ENCODE data around the gene PTGDR. TPM values are rescaled to one million over a fixed set of nuclear protein-coding genes. Genes with fewer than 3 reads are reported as not detected.

The PTGDR gene
- total RNA-seq, 5 donors from 2014 or later (not counting 1 experiment from before 2014, with no cell fraction given), result 1.8 to 8.9 (median 5.2) TPM

DNA sequence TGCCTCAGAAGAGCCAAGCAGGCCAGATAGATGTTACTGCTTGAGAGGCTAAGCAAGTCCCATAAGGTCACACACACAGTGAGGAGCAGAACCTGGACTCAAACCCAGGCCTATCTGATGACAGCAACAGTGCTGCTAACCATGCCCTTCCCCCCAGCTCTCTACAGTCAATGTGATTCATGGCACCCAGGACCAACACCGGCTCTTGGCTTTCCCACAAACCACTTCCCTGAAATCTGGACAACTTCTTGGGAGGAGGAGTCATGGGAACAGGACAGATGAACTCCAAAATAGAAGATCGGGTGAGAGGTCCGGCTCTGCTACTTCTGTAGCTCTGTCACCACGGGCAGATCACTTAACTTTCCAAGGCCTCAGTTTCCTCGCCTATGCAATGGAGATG, 716 bp upstream of the PTGDR start:
- Mint-ChIP-seq H3K27me3 (peaks cover 27 to 30% of the 10 kb centered on the region in 2 donors), H3K4me1 (peaks cover 43 to 65% (median 46%) of the 10 kb centered on the region in 3 donors), H3K36me3 (no peaks in the 10 kb centered on the region), H3K9me3 (no peaks in the 10 kb centered on the region), H3K4me3 (peak overlapping the region; percentile 91 to 93 (median 93)), H3K27ac (no peak overlapping the region)
- DNase-seq, result no peak
- no peak overlapping the region for H3K4me3 ChIP-seq (ENCODE audit: control insufficient read depth in 1 of 2, extremely low read depth in 1 of 2, low read length in 1 of 2)
- peaks cover 9 to 43% of the 10 kb centered on the region in 2 experiments for H3K4me1 ChIP-seq (ENCODE audit: control insufficient read depth in 1 of 2, extremely low read depth in 1 of 2, insufficient read depth in 2 of 2, low read length in 2 of 2)
- H3K9me3 ChIP-seq, result no peaks in the 10 kb centered on the region
- no peaks in the 10 kb centered on the region for H3K36me3 ChIP-seq (ENCODE audit: control insufficient read depth in 2 of 2, extremely low read depth in 1 of 2, insufficient read depth in 1 of 2, low read length in 1 of 2)
- no peak for ATAC-seq (replicated peaks in 1 of 4)
- 88% methylated on average over 4 of the region's 5 CpGs for WGBS (ENCODE audit: insufficient coverage)
- H3K27ac ChIP-seq (ENCODE audit: low read length), result no peak overlapping the region
- POLR2A ChIA-PET, result interaction anchor here (0.6 kb wide), 4 partner anchors 91 to 453 kb away, joined by 3 read pairs; no protein-coding TSS in a partner anchor
- H3K27me3 ChIP-seq (replicated peaks in 1 of 2; ENCODE audit: control insufficient read depth in 2 of 2, extremely low read depth in 1 of 2, insufficient read depth in 2 of 2, low read length in 1 of 2), result peaks cover 13 to 26% of the 10 kb centered on the region in 2 experiments
- CTCF ChIA-PET, result interaction anchor here in 1 of 2 donors (1.2 kb wide), 1 partner anchor 272 kb away, joined by 3 read pairs; no protein-coding TSS in a partner anchor

DNA sequence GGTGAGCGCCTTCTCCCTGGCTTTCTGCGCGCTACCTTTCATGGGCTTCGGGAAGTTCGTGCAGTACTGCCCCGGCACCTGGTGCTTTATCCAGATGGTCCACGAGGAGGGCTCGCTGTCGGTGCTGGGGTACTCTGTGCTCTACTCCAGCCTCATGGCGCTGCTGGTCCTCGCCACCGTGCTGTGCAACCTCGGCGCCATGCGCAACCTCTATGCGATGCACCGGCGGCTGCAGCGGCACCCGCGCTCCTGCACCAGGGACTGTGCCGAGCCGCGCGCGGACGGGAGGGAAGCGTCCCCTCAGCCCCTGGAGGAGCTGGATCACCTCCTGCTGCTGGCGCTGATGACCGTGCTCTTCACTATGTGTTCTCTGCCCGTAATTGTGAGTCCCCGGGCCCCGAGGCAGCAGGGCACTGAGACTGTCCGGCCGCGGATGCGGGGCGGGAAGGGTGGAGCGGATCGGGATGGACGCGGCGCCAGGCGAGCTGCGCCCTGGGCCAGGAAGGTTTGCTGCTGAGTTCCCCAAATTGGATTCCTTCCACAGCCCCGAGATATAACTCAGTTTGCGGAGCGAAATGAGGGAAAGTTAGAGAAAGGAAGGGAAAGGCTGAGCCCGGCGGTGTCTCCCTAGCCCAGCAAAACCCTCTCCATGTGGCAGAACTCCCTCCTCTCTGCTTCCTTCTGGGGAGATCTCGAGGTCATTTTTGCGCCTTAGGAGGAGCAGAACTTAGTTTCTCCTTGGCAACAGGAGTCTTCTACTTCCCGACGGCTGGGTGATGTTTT, 972 bp downstream of the PTGDR start:
- Histone ChIP-seq H3K36me3 (ENCODE audit: control insufficient read depth in 2 of 2, extremely low read depth in 1 of 2, insufficient read depth in 1 of 2, low read length in 1 of 2) (no peaks in the 10 kb centered on the region), H3K4me3 (ENCODE audit: control insufficient read depth in 1 of 2, extremely low read depth in 1 of 2, low read length in 1 of 2) (peak overlapping the region; percentile 60 to 61), H3K27me3 (replicated peaks in 1 of 2; ENCODE audit: control insufficient read depth in 2 of 2, extremely low read depth in 1 of 2, insufficient read depth in 2 of 2, low read length in 1 of 2) (peaks cover 13 to 26% of the 10 kb centered on the region in 2 experiments), H3K4me1 (ENCODE audit: control insufficient read depth in 1 of 2, extremely low read depth in 1 of 2, insufficient read depth in 2 of 2, low read length in 2 of 2) (peaks cover 9 to 52% of the 10 kb centered on the region in 2 experiments), H3K9me3 (no peaks in the 10 kb centered on the region), H3K27ac (ENCODE audit: low read length) (no peak overlapping the region)
- DNase-seq, result peak in 11 of 35 experiments; percentile 4 to 42 (median 18)
- ATAC-seq (replicated peaks in 1 of 4), result peak; percentile 44 to 61 (median 54)
- Mint-ChIP-seq H3K9me3 (no peaks in the 10 kb centered on the region), H3K36me3 (no peaks in the 10 kb centered on the region), H3K27ac (peak overlapping the region; percentile 48 to 75), H3K4me1 (peaks cover 43 to 73% (median 55%) of the 10 kb centered on the region in 3 donors), H3K4me3 (peak overlapping the region; percentile 91 to 93 (median 93)), H3K27me3 (peaks cover 27 to 30% of the 10 kb centered on the region in 2 donors)
- 1% methylated on average over 44 of the region's 54 CpGs for WGBS (ENCODE audit: insufficient coverage)
- CTCF ChIA-PET, result interaction anchor here in 1 of 2 donors (1.0 kb wide), 1 partner anchor 274 kb away, joined by 3 read pairs; no protein-coding TSS in a partner anchor
- POLR2A ChIA-PET, result no interaction called here

DNA sequence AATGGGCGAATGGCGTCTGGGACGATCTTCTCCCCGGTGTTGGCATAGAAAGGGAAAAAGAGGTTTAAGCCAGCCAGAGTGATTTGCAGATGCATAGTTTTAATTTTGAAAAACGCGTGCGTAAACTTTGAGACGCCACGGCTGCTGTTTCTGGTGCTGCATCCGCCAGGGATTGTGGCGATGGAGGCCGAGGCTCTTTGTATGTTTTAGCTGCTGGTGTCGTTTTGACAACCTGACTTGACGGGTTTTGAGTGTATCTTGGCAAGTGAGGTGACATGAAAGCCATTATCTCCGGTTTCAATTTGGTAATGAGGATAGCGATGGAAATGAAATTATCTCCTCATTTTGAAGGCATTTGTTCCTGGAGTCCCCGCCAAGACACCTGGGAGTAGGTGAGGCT, 1.6 kb downstream of the PTGDR start:
- peaks cover 13 to 26% of the 10 kb centered on the region in 2 experiments for H3K27me3 ChIP-seq (replicated peaks in 1 of 2; ENCODE audit: control insufficient read depth in 2 of 2, extremely low read depth in 1 of 2, insufficient read depth in 2 of 2, low read length in 1 of 2)
- ATAC-seq (replicated peaks in 1 of 4), result no peak
- H3K27me3 Mint-ChIP-seq, result peaks cover 27 to 30% of the 10 kb centered on the region in 2 donors
- H3K4me3 ChIP-seq (ENCODE audit: control insufficient read depth in 1 of 2, extremely low read depth in 1 of 2, low read length in 1 of 2), result peak overlapping the region; percentile 60 to 61
- POLR2A ChIA-PET, result interaction anchor here in 1 of 2 donors (0.6 kb wide), 1 partner anchor 170 kb away, joined by 3 read pairs; no protein-coding TSS in a partner anchor
- peak in 1 of 35 experiments; percentile 15 for DNase-seq
- no peaks in the 10 kb centered on the region for H3K9me3 Mint-ChIP-seq
- no peaks in the 10 kb centered on the region for H3K9me3 ChIP-seq
- no peaks in the 10 kb centered on the region for H3K36me3 ChIP-seq (ENCODE audit: control insufficient read depth in 2 of 2, extremely low read depth in 1 of 2, insufficient read depth in 1 of 2, low read length in 1 of 2)
- WGBS (ENCODE audit: insufficient coverage), result 39% methylated on average over 15 of the region's 17 CpGs
- peaks cover 43 to 76% (median 55%) of the 10 kb centered on the region in 3 donors for H3K4me1 Mint-ChIP-seq
- peaks cover 9 to 52% of the 10 kb centered on the region in 2 experiments for H3K4me1 ChIP-seq (ENCODE audit: control insufficient read depth in 1 of 2, extremely low read depth in 1 of 2, insufficient read depth in 2 of 2, low read length in 2 of 2)
- CTCF ChIA-PET, result interaction anchor here in 1 of 2 donors (1.0 to 1.1 kb wide), 2 partner anchors 31 to 274 kb away, joined by 3 to 6 read pairs; no protein-coding TSS in a partner anchor
- H3K27ac ChIP-seq (ENCODE audit: low read length), result no peak overlapping the region
- H3K27ac Mint-ChIP-seq, result peak overlapping the region in 1 of 2 donors; percentile 32
- H3K36me3 Mint-ChIP-seq, result no peaks in the 10 kb centered on the region
- peak overlapping the region; percentile 91 to 93 (median 93) for H3K4me3 Mint-ChIP-seq

DNA sequence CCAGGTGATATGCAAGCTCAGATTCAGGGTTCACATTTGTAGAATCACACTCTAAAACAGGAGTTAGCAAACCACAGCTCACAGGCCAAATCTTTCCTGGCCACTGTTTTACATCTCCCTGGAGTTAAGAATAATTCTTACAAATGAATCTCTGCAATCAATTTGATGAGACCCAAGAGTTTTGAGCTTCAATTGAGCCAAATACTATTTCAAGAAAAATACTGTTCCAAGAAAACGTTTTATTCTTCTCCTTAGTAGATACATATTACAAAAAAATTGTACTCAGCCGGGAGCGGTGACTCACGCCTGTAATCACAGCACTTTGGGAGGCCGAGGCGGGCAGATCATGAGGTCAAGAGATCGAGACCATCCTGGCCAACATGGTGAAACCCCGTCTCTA, 2.5 kb downstream of the PTGDR start:
- ChIA-PET CTCF (interaction anchor here (0.6 to 1.1 kb wide), 4 partner anchors 22 to 274 kb away, joined by 3 to 6 read pairs (median 4); no protein-coding TSS in a partner anchor), POLR2A (interaction anchor here (0.6 to 0.7 kb wide), 2 partner anchors 12 to 171 kb away, joined by 3 to 7 read pairs; no protein-coding TSS in a partner anchor)
- Histone ChIP-seq H3K36me3 (ENCODE audit: control insufficient read depth in 2 of 2, extremely low read depth in 1 of 2, insufficient read depth in 1 of 2, low read length in 1 of 2) (no peaks in the 10 kb centered on the region), H3K27me3 (replicated peaks in 1 of 2; ENCODE audit: control insufficient read depth in 2 of 2, extremely low read depth in 1 of 2, insufficient read depth in 2 of 2, low read length in 1 of 2) (peaks cover 13 to 26% of the 10 kb centered on the region in 2 experiments), H3K27ac (ENCODE audit: low read length) (no peak overlapping the region), H3K9me3 (no peaks in the 10 kb centered on the region), H3K4me3 (ENCODE audit: control insufficient read depth in 1 of 2, extremely low read depth in 1 of 2, low read length in 1 of 2) (peak overlapping the region in 1 of 2 donors; percentile 61), H3K4me1 (ENCODE audit: control insufficient read depth in 1 of 2, extremely low read depth in 1 of 2, insufficient read depth in 2 of 2, low read length in 2 of 2) (peaks cover 9 to 54% of the 10 kb centered on the region in 2 experiments)
- Mint-ChIP-seq H3K4me3 (peak overlapping the region; percentile 47 to 93 (median 93)), H3K27me3 (peaks cover 27 to 30% of the 10 kb centered on the region in 2 donors), H3K9me3 (no peaks in the 10 kb centered on the region), H3K4me1 (peaks cover 42 to 76% (median 53%) of the 10 kb centered on the region in 3 donors), H3K36me3 (no peaks in the 10 kb centered on the region), H3K27ac (no peak overlapping the region)
- WGBS (ENCODE audit: insufficient coverage), result 63% methylated on average over 8 of the region's 8 CpGs
- ATAC-seq (replicated peaks in 1 of 4), result no peak
- no peak for DNase-seq

DNA sequence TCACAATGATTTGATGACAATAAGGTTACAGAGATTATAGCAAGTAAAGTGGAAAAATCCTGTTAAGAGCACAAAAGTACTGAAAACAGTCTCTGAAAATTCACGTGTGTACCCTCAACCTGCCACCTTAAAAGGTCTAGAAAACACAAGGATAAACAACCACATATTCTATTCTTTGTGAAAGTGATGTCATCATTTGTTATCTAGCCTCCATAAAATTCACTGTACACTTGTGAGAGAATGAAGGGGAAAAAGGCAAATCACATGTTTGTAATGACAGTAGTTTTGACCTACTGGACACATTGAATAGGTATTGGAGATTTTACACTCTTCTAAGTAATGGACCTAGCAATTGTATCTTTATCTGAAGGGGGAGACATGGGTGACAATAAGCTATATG, 4.0 kb downstream of the PTGDR start:
- Mint-ChIP-seq H3K36me3 (no peaks in the 10 kb centered on the region), H3K9me3 (no peaks in the 10 kb centered on the region), H3K4me3 (no peak overlapping the region), H3K27me3 (peaks cover 26 to 27% of the 10 kb centered on the region in 2 donors), H3K27ac (no peak overlapping the region), H3K4me1 (peaks cover 26 to 60% (median 38%) of the 10 kb centered on the region in 3 donors)
- ATAC-seq (replicated peaks in 1 of 4), result no peak
- DNase-seq, result no peak
- CTCF ChIA-PET, result interaction anchor here in 1 of 2 donors (2.2 kb wide), 1 partner anchor 96 kb away, joined by 6 read pairs; no protein-coding TSS in a partner anchor
- peaks cover 4 to 39% of the 10 kb centered on the region in 2 experiments for H3K4me1 ChIP-seq (ENCODE audit: control insufficient read depth in 1 of 2, extremely low read depth in 1 of 2, insufficient read depth in 2 of 2, low read length in 2 of 2)
- H3K27ac ChIP-seq (ENCODE audit: low read length), result no peak overlapping the region
- peaks cover 13 to 26% of the 10 kb centered on the region in 2 experiments for H3K27me3 ChIP-seq (replicated peaks in 1 of 2; ENCODE audit: control insufficient read depth in 2 of 2, extremely low read depth in 1 of 2, insufficient read depth in 2 of 2, low read length in 1 of 2)
- POLR2A ChIA-PET, result no interaction called here
- H3K9me3 ChIP-seq, result no peaks in the 10 kb centered on the region
- no peaks in the 10 kb centered on the region for H3K36me3 ChIP-seq (ENCODE audit: control insufficient read depth in 2 of 2, extremely low read depth in 1 of 2, insufficient read depth in 1 of 2, low read length in 1 of 2)
- H3K4me3 ChIP-seq (ENCODE audit: control insufficient read depth in 1 of 2, extremely low read depth in 1 of 2, low read length in 1 of 2), result no peak overlapping the region
- no CpG with 5 or more reads among the region's 1 CpG for WGBS (ENCODE audit: insufficient coverage)

DNA sequence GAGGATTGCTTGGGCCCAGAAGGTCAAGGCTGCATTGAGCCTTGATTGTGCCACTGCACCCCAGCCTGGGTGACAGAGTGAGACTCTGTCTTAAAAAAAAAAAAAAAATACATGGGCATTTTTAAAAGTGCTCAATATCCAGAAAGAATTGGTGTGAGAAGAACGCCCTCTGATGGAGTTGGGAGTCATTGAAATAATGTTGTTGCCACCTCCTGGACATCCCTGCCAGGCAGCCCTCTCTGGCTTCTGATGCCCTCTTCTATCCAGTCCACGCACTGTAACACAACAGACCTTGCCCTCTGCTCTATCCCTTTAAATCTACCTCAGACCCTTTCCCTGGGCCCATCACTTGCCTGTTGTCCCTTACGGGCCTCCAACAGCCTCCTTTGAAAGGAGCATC, 4.9 kb downstream of the PTGDR start:
- H3K9me3 ChIP-seq, result no peaks in the 10 kb centered on the region
- H3K27ac Mint-ChIP-seq, result peak overlapping the region; percentile 14 to 65
- DNase-seq (peak in 10 of 35 experiments; percentile 6 to 69 (median 20)), ATAC-seq (replicated peaks in 1 of 4) (peak in 2 of 4 experiments; percentile 42 to 43)
- H3K9me3 Mint-ChIP-seq, result no peaks in the 10 kb centered on the region
- POLR2A ChIA-PET, result no interaction called here
- H3K4me1 ChIP-seq (ENCODE audit: control insufficient read depth in 1 of 2, extremely low read depth in 1 of 2, insufficient read depth in 2 of 2, low read length in 2 of 2), result peaks cover under 1 to 31% of the 10 kb centered on the region in 2 experiments
- peaks cover 21 to 22% of the 10 kb centered on the region in 2 donors for H3K27me3 Mint-ChIP-seq
- peak overlapping the region in 2 of 3 donors; percentile 13 to 42 for H3K4me3 Mint-ChIP-seq
- H3K4me1 Mint-ChIP-seq, result peaks cover 18 to 52% (median 30%) of the 10 kb centered on the region in 3 donors
- no peak overlapping the region for H3K27ac ChIP-seq (ENCODE audit: low read length)
- peaks cover 9 to 20% of the 10 kb centered on the region in 2 experiments for H3K27me3 ChIP-seq (replicated peaks in 1 of 2; ENCODE audit: control insufficient read depth in 2 of 2, extremely low read depth in 1 of 2, insufficient read depth in 2 of 2, low read length in 1 of 2)
- no peak overlapping the region for H3K4me3 ChIP-seq (ENCODE audit: control insufficient read depth in 1 of 2, extremely low read depth in 1 of 2, low read length in 1 of 2)
- 86% methylated on average over 2 of the region's 3 CpGs for WGBS (ENCODE audit: insufficient coverage)
- CTCF ChIA-PET, result interaction anchor here (0.9 to 2.2 kb wide), 3 partner anchors 96 to 276 kb away, joined by 3 to 6 read pairs (median 3); no protein-coding TSS in a partner anchor
- peaks cover 5% of the 10 kb centered on the region for H3K36me3 Mint-ChIP-seq
- H3K36me3 ChIP-seq (ENCODE audit: control insufficient read depth in 2 of 2, extremely low read depth in 1 of 2, insufficient read depth in 1 of 2, low read length in 1 of 2), result peaks cover 0 to under 1% of the 10 kb centered on the region in 2 donors

All from T-cell (primary cell).